ENCODE results near the gene KIF3A.

KIF3A gene

GRCh38 chr5:132658381-132659302 lies 78.7 kb downstream of the KIF3A start:
- Histone ChIP-seq H3K36me3 (ENCODE audit: control insufficient read depth in 5 of 5, insufficient read depth in 5 of 5, low read length in 5 of 5) (no peaks in the 10 kb centered on the region), H3K9ac (ENCODE audit: low read length in 5 of 5) (no peak overlapping the region), H3K27me3 (ENCODE audit: control insufficient read depth in 5 of 5, insufficient read depth in 4 of 5, low read length in 5 of 5) (peaks cover 0 to 18% (median 9%) of the 10 kb centered on the region in 5 donors), H3K4me1 (ENCODE audit: control insufficient read depth in 5 of 5, insufficient read depth in 5 of 5, low read length in 5 of 5) (peaks cover 0 to 39% (median 25%) of the 10 kb centered on the region in 5 donors), H3K4me3 (ENCODE audit: low read depth in 1 of 5, low read length in 5 of 5) (no peak overlapping the region), H3K9me3 (ENCODE audit: control insufficient read depth in 5 of 5, low read length in 5 of 5) (no peaks in the 10 kb centered on the region), H3K27ac (ENCODE audit: low read depth, low read length) (no peak overlapping the region)

- Histone ChIP-seq H3K9me3 (ENCODE audit: control insufficient read depth in 5 of 5, low read length in 5 of 5) (no peaks in the 10 kb centered on the region), H3K4me3 (ENCODE audit: low read depth in 1 of 5, low read length in 5 of 5) (no peak within 1 kb of the TSS), H3K9ac (ENCODE audit: low read length in 5 of 5) (no peak within 1 kb of the TSS), H3K4me1 (ENCODE audit: control insufficient read depth in 5 of 5, insufficient read depth in 5 of 5, low read length in 5 of 5) (peaks cover 0 to 31% (median 23%) of the 10 kb centered on the region in 5 donors), H3K27ac (ENCODE audit: low read depth, low read length) (peak within 1 kb of the TSS; percentile 30), H3K36me3 (ENCODE audit: control insufficient read depth in 5 of 5, insufficient read depth in 5 of 5, low read length in 5 of 5) (no peaks in the 10 kb centered on the region), H3K27me3 (ENCODE audit: control insufficient read depth in 5 of 5, insufficient read depth in 4 of 5, low read length in 5 of 5) (peaks cover 0 to 18% (median 9%) of the 10 kb centered on the region in 5 donors)
Measured at GRCh38 chr5:132657676-132658380, 79.5 kb downstream of the KIF3A start, which contains the start of gene IL13. Gene IL13, plus strand, starts transcription at chr5:132658173. Its CDS starts 14 bp downstream, at chr5:132658187.

- Histone ChIP-seq H3K9me3 (ENCODE audit: control insufficient read depth in 5 of 5, low read length in 5 of 5) (no peaks in the 10 kb centered on the region), H3K4me1 (ENCODE audit: control insufficient read depth in 5 of 5, insufficient read depth in 5 of 5, low read length in 5 of 5) (peaks cover 0 to 25% (median 22%) of the 10 kb centered on the region in 5 donors), H3K27me3 (ENCODE audit: control insufficient read depth in 5 of 5, insufficient read depth in 4 of 5, low read length in 5 of 5) (peaks cover 0 to 20% (median 9%) of the 10 kb centered on the region in 5 donors), H3K36me3 (ENCODE audit: control insufficient read depth in 5 of 5, insufficient read depth in 5 of 5, low read length in 5 of 5) (no peaks in the 10 kb centered on the region), H3K4me3 (ENCODE audit: low read depth in 1 of 5, low read length in 5 of 5) (peak overlapping the region; percentile 13 to 62 (median 48)), H3K27ac (ENCODE audit: low read depth, low read length) (peak overlapping the region; percentile 30), H3K9ac (ENCODE audit: low read length in 5 of 5) (peak overlapping the region in 2 of 5 donors; percentile 8 to 52)
Measured at GRCh38 chr5:132656774-132657355, 80.5 kb downstream of the KIF3A start.

- Histone ChIP-seq H3K27ac (ENCODE audit: low read depth, low read length) (no peak overlapping the region), H3K9me3 (ENCODE audit: control insufficient read depth in 5 of 5, low read length in 5 of 5) (no peaks in the 10 kb centered on the region), H3K4me3 (ENCODE audit: low read depth in 1 of 5, low read length in 5 of 5) (peak overlapping the region; percentile 13 to 62 (median 48)), H3K27me3 (ENCODE audit: control insufficient read depth in 5 of 5, insufficient read depth in 4 of 5, low read length in 5 of 5) (peaks cover 0 to 20% (median 9%) of the 10 kb centered on the region in 5 donors), H3K4me1 (ENCODE audit: control insufficient read depth in 5 of 5, insufficient read depth in 5 of 5, low read length in 5 of 5) (peaks cover 0 to 25% (median 22%) of the 10 kb centered on the region in 5 donors), H3K9ac (ENCODE audit: low read length in 5 of 5) (peak overlapping the region in 4 of 5 donors; percentile 8 to 52 (median 24)), H3K36me3 (ENCODE audit: control insufficient read depth in 5 of 5, insufficient read depth in 5 of 5, low read length in 5 of 5) (no peaks in the 10 kb centered on the region)
Measured at GRCh38 chr5:132655821-132656773, 81.2 kb downstream of the KIF3A start.

- Histone ChIP-seq H3K4me1 (ENCODE audit: control insufficient read depth in 5 of 5, insufficient read depth in 5 of 5, low read length in 5 of 5) (peaks cover 0 to 25% (median 22%) of the 10 kb centered on the region in 5 donors), H3K9ac (ENCODE audit: low read length in 5 of 5) (no peak overlapping the region), H3K27me3 (ENCODE audit: control insufficient read depth in 5 of 5, insufficient read depth in 4 of 5, low read length in 5 of 5) (peaks cover 0 to 20% (median 9%) of the 10 kb centered on the region in 5 donors), H3K27ac (ENCODE audit: low read depth, low read length) (no peak overlapping the region), H3K9me3 (ENCODE audit: control insufficient read depth in 5 of 5, low read length in 5 of 5) (peaks cover 0 to under 1% (median 0%) of the 10 kb centered on the region in 5 donors), H3K36me3 (ENCODE audit: control insufficient read depth in 5 of 5, insufficient read depth in 5 of 5, low read length in 5 of 5) (no peaks in the 10 kb centered on the region), H3K4me3 (ENCODE audit: low read depth in 1 of 5, low read length in 5 of 5) (no peak overlapping the region)
Measured at GRCh38 chr5:132653716-132654115, 83.6 kb downstream of the KIF3A start.

GRCh38 chr5:132651838-132652469 lies 85.4 kb downstream of the KIF3A start:
- peaks cover 0 to 10% (median 5%) of the 10 kb centered on the region in 5 donors for H3K9me3 ChIP-seq (ENCODE audit: control insufficient read depth in 5 of 5, low read length in 5 of 5)

GRCh38 chr5:132648355-132648754 lies 89.0 kb downstream of the KIF3A start:
- H3K27me3 ChIP-seq (ENCODE audit: control insufficient read depth in 5 of 5, insufficient read depth in 4 of 5, low read length in 5 of 5) = peaks cover 0 to 2% (median 0%) of the 10 kb centered on the region in 5 donors
- peaks cover 0 to 10% (median 5%) of the 10 kb centered on the region in 5 donors for H3K9me3 ChIP-seq (ENCODE audit: control insufficient read depth in 5 of 5, low read length in 5 of 5)
- H3K4me3 ChIP-seq (ENCODE audit: low read depth in 1 of 5, low read length in 5 of 5) = no peak overlapping the region
- H3K4me1 ChIP-seq (ENCODE audit: control insufficient read depth in 5 of 5, insufficient read depth in 5 of 5, low read length in 5 of 5) = no peaks in the 10 kb centered on the region
- H3K36me3 ChIP-seq (ENCODE audit: control insufficient read depth in 5 of 5, insufficient read depth in 5 of 5, low read length in 5 of 5) = peaks cover 0 to 1% (median under 1%) of the 10 kb centered on the region in 5 donors
- H3K9ac ChIP-seq (ENCODE audit: low read length in 5 of 5) = no peak overlapping the region
- no peak overlapping the region for H3K27ac ChIP-seq (ENCODE audit: low read depth, low read length)

More at GRCh38 chr5:132651838-132652469, 85.4 kb downstream of the KIF3A start:
- Histone ChIP-seq H3K4me1 (ENCODE audit: control insufficient read depth in 5 of 5, insufficient read depth in 5 of 5, low read length in 5 of 5) (peaks cover 0 to 14% (median 12%) of the 10 kb centered on the region in 5 donors), H3K9ac (ENCODE audit: low read length in 5 of 5) (no peak overlapping the region), H3K27me3 (ENCODE audit: control insufficient read depth in 5 of 5, insufficient read depth in 4 of 5, low read length in 5 of 5) (peaks cover 0 to 17% (median 8%) of the 10 kb centered on the region in 5 donors), H3K36me3 (ENCODE audit: control insufficient read depth in 5 of 5, insufficient read depth in 5 of 5, low read length in 5 of 5) (no peaks in the 10 kb centered on the region), H3K27ac (ENCODE audit: low read depth, low read length) (no peak overlapping the region), H3K4me3 (ENCODE audit: low read depth in 1 of 5, low read length in 5 of 5) (no peak overlapping the region)

GRCh38 chr5:132647473-132647872 lies 89.9 kb downstream of the KIF3A start:
- Histone ChIP-seq H3K36me3 (ENCODE audit: control insufficient read depth in 5 of 5, insufficient read depth in 5 of 5, low read length in 5 of 5) (peaks cover 2 to 10% (median 8%) of the 10 kb centered on the region in 5 donors), H3K9me3 (ENCODE audit: control insufficient read depth in 5 of 5, low read length in 5 of 5) (peaks cover 0 to 10% (median 5%) of the 10 kb centered on the region in 5 donors), H3K4me3 (ENCODE audit: low read depth in 1 of 5, low read length in 5 of 5) (no peak overlapping the region), H3K9ac (ENCODE audit: low read length in 5 of 5) (no peak overlapping the region), H3K27ac (ENCODE audit: low read depth, low read length) (no peak overlapping the region), H3K27me3 (ENCODE audit: control insufficient read depth in 5 of 5, insufficient read depth in 4 of 5, low read length in 5 of 5) (peaks cover 0 to 1% (median 0%) of the 10 kb centered on the region in 5 donors), H3K4me1 (ENCODE audit: control insufficient read depth in 5 of 5, insufficient read depth in 5 of 5, low read length in 5 of 5) (no peaks in the 10 kb centered on the region)
